Endothelial cell of umbilical vein (primary cell): Measurements from ENCODE around the gene GULP1.

Experiments
- CTCF ChIP-seq, 2 donors: IDR thresholded peaks; 1 replicate in 1 of 2; 2 replicates in 1 of 2; pipeline ENCODE4 v1.5.1; 2011; ENCODE audit warnings: low read length in 2 of 2, mild to moderate bottlenecking in 2 of 2, moderate library complexity in 2 of 2, control low read depth in 1 of 2, inconsistent platforms in 1 of 2, low read depth in 1 of 2; ENCODE audit not compliant: insufficient read depth in 1 of 2; ENCODE audit errors: extremely low read depth in 1 of 2
- POLR2A ChIP-seq: IDR thresholded peaks from 2 replicates; pipeline ENCODE4 v1.6.1; 2012; ENCODE audit warnings: low read depth, mild to moderate bottlenecking, control low read depth, low read length
- POLR2AphosphoS5 ChIP-seq: IDR thresholded peaks from 2 replicates; pipeline ENCODE4 v1.6.1; 2012; ENCODE audit warnings: low read depth, mild to moderate bottlenecking, control low read depth, low read length, moderate library complexity; ENCODE audit not compliant: insufficient read depth

DNA sequence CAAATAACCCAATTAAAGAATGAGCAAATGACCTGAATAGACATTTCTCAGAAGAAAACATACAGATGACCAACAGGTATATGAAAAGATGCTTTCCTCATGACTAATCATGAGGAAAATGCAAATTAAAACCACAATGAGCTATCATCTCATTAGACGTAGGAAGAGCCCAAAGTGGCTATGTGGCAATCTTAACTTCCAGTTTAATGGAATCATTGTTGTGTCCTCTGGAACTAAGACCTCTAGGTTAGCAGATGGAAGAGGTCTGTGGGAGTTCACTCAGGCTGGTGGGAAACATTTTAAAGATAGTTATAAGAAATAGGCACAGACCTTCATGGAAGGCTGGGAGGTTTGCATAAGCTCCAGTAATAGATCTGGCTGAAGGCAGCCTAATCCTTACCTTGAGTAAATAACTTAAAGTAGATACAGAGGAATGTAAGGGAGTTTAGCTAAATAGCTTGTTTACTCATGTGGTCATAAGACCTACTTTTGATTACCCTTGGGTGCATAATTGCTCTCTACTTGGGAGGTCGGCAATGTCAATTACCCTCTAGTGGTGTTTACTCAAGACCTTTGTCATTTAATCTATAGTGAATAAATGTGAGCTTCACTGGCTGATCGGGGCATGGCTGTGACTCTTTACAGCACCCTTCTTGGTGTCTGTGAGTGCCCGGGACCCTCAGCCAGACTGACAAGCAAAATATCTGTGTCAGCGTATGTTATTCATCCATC is 119.0 kb downstream of the GULP1 start:
- TF ChIP-seq POLR2A = no peak
- TF ChIP-seq CTCF (IDR thresholded peaks at IDR 0.05; ENCODE audit: extremely low read depth in 1 of 2, insufficient read depth in 1 of 2, low read depth in 1 of 2, low read length in 2 of 2) = no peak
- TF ChIP-seq POLR2AphosphoS5 = no peak
